Measurements from ENCODE around the gene HOMER2.

HOMER2 gene

DNA sequence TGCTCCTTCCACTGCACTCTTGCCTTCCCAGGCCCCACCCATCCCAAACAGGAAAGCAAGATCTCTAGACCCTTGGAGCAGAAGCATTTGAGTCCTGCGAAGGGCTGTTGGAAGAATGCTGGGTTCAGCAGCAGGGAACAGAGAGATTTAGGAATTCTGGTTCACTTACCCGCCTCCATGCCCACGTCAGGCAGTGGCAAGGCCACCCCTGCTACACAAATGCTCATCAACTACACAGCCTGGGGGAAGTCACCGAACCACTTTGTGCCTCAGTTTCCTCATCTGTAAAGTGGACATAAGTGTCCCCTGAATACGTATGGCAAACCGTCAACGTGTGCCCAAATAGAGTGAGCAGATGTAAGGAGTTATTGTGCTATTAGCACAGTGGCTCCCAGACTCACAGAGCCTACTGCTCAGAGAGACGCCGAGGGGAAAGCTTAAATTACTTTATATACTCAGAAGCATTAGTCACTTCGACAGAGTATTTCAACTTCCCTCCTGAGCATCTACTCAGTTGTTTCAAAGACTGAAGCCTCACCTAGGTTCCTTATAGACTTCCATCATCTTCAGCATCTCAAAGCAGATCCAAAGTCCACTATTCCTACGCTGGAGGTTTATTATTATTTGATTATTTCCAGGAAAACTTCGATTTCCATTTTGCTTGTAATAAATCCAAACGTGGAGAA is 905 bp downstream of the HOMER2 start:
- TF ChIP-seq, protein P1, sequence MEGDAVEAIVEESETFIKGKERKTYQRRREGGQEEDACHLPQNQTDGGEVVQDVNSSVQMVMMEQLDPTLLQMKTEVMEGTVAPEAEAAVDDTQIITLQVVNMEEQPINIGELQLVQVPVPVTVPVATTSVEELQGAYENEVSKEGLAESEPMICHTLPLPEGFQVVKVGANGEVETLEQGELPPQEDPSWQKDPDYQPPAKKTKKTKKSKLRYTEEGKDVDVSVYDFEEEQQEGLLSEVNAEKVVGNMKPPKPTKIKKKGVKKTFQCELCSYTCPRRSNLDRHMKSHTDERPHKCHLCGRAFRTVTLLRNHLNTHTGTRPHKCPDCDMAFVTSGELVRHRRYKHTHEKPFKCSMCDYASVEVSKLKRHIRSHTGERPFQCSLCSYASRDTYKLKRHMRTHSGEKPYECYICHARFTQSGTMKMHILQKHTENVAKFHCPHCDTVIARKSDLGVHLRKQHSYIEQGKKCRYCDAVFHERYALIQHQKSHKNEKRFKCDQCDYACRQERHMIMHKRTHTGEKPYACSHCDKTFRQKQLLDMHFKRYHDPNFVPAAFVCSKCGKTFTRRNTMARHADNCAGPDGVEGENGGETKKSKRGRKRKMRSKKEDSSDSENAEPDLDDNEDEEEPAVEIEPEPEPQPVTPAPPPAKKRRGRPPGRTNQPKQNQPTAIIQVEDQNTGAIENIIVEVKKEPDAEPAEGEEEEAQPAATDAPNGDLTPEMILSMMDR (IDR thresholded peaks at IDR 0.05; ENCODE audit: control insufficient read depth, extremely low read depth, insufficient read depth), result no peak
- peak overlapping the region; percentile 78 for H3K4me3 ChIP-seq (ENCODE audit: low read depth, low read length)
- DNase-seq (ENCODE audit: low read depth), result no peak

DNA sequence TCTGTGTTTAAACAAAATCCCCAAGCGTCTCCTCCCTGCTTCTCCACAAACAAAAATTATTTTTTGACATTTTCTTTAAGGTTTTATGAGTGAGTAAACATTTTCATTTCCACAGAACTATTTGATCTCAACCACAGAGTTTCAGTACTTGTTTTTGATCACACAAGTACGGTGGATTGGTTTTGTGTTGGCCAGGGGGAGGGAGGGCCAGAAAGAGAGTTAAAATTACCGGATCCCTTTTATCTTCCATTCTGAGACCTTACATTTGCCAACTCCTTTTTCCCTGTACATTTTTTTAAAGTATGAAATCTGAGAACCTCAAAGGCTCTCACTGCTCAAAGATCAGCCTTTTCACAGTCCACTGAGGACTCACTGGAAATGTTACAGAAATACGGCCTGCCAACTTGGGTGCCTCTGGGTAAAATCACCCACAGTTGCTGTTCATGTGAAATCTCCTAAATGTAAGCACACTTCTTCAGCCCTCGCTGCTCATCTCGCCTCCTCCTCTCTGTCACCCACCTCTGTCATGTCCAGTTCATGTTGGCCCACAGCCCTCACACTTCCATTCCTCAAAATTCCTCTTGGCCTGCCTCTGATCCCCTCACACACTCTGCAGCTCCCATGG is 1.7 kb downstream of the HOMER2 start:
- no peak for DNase-seq (ENCODE audit: low read depth)
- peak overlapping the region; percentile 78 for H3K4me3 ChIP-seq (ENCODE audit: low read depth, low read length)
- TF ChIP-seq, protein P1 (IDR thresholded peaks at IDR 0.05; ENCODE audit: control insufficient read depth, extremely low read depth, insufficient read depth), result no peak

DNA sequence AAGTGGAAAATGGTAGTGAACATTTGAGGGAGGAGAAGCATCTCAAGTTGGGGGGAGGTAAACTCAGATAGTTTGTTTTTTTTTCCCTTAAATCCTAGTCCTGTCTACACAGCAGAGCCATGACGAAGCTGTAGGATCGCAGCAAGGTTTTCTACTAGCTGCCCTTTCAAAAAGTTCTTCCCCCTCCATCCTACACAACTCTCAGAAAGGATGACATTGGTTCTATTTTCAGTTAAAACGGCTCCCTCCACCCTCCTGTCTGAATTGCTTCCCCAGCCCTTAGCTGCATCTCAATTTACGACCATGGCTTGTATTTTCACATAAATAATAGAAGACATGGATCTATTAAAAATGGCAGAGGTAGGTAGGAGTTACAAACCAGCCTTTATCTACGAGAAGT is 2.2 kb downstream of the HOMER2 start:
- TF ChIP-seq, protein P1 (IDR thresholded peaks at IDR 0.05; ENCODE audit: control insufficient read depth, extremely low read depth, insufficient read depth), result no peak
- H3K4me3 ChIP-seq (ENCODE audit: low read depth, low read length), result peak overlapping the region; percentile 78
- DNase-seq (ENCODE audit: low read depth), result no peak

DNA sequence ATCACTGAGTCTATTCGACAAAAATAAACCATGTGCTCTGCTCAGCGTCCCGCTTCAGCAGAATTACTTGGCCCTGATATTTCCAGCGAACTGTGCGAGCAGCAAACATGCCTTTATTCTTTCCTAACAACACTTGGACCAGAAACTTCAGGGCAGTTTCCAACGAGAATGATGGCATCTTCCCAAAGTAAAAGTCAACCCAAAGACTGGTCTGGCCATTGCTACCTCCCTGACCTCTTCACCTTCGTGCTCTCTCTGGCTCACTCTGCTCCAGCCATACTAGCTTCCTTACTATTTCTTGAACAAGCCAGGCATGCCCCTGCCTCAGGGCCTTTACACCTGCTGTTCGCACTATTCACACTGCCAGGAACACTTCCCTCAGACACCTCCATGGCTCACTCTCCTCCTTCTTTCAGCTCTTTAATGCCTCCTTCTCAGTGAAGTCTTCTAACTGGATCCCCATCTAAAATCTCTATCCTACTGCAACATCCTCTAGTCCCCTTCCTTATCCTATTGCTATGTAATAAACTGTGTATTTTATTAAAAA is 6.3 kb downstream of the HOMER2 start:
- no peak overlapping the region for H3K4me3 ChIP-seq (ENCODE audit: low read depth, low read length)
- TF ChIP-seq, protein P1 (IDR thresholded peaks at IDR 0.05; ENCODE audit: control insufficient read depth, extremely low read depth, insufficient read depth), result no peak
- no peak for DNase-seq (ENCODE audit: low read depth)

DNA sequence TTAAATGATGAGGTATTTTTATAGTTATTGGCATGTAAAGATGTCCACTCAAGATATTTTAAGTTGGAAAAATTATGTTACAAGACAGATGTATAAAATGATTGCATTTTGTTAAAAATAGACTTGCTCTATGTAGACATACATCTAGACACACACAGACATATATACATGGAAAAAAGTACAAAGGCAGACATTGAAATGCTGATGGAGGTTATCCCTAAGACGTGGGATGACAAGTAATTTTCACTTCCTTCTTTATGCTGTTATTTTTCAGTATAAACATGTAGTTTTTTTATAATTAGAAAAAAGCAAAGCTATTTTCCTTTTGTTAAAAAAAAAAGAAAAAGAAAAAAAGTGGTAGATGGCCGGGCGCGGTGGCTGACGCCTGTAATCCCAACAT is 7.2 kb downstream of the HOMER2 start:
- TF ChIP-seq, protein P1 (IDR thresholded peaks at IDR 0.05; ENCODE audit: control insufficient read depth, extremely low read depth, insufficient read depth), result no peak
- no peak for DNase-seq (ENCODE audit: low read depth)
- H3K4me3 ChIP-seq (ENCODE audit: low read depth, low read length), result no peak overlapping the region

DNA sequence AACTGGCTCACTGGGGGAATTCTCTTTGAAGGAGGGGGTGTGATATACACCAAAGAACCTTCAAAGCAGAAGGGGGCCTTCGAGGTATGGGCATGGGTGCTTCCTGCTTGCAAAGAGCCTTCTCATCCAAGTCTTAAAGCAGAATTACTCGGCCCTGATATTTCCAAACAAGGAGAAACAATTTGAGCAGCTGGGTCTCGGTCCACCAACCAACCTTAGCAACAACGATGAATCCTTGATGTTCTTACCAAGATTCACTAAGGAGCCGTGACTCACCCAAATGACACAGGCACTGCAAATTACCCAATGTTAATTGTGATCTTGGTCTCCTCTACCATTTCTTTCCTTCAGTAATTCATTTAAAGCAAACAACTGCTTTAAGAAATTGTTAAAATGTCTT is 7.7 kb downstream of the HOMER2 start:
- no peak for DNase-seq (ENCODE audit: low read depth)
- TF ChIP-seq, protein P1 (IDR thresholded peaks at IDR 0.05; ENCODE audit: control insufficient read depth, extremely low read depth, insufficient read depth), result no peak

More for the DNA sequence above, 7.7 kb downstream of the HOMER2 start:
- H3K4me3 ChIP-seq (ENCODE audit: low read depth, low read length), result no peak overlapping the region
